Tibial artery (tissue), 4 donors: ENCODE measurements around the gene OR1N1.

Experiments
- DNase-seq, 2 donors: peaks; one replicate each; pipeline ENCODE4 v3.0.0-alpha.2; 2019
- H3K27ac ChIP-seq, 2 donors: fragments of 200-600 bp; sonication (generic) in 1 of 2; 1 replicate in 1 of 2; 2 replicates in 1 of 2; pipeline ENCODE4 v1.5.1; 2018 to 2019; ENCODE audit warnings: mild to moderate bottlenecking in 1 of 2
- H3K27me3 ChIP-seq, 2 donors: fragments of 200-600 bp; sonication (generic) in 1 of 2; one replicate each; pipeline versions ENCODE4 v1.5.1 to v1.6.0; 2016 to 2019
- H3K36me3 ChIP-seq, 3 donors: fragments of 200-600 bp; sonication (generic) in 2 of 3; one replicate each; pipeline ENCODE4 v1.5.1; 2016 to 2019; ENCODE audit warnings: mild to moderate bottlenecking in 2 of 3
- H3K4me1 ChIP-seq, 4 donors: fragments of 200-600 bp; sonication (generic) in 2 of 4; 1 replicate in 3 of 4; 2 replicates in 1 of 4; pipeline ENCODE4 v1.5.1; 2016 to 2019
- H3K4me3 ChIP-seq, 2 donors: fragments of 200-600 bp; sonication (generic) in 1 of 2; 1 replicate in 1 of 2; 2 replicates in 1 of 2; pipeline ENCODE4 v1.5.1; 2018 to 2019; ENCODE audit warnings: mild to moderate bottlenecking in 2 of 2
- H3K9me3 ChIP-seq, 3 donors: fragments of 200-600 bp; sonication (generic) in 1 of 3; one replicate each; pipeline ENCODE4 v1.5.1; 2016 to 2019
- intact Hi-C: fragments of 100-400 bp; cut with DNase I; formaldehyde crosslinking; loops from one replicate; pipeline ENCODE4 v1.15.0; 2023; ENCODE audit warnings: low total_unique reads
- TF ChIP-seq, protein P1 (sequence below), 2 experiments: fragments of 200-600 bp in 1 of 2; fragments of 450-650 bp in 1 of 2; IDR thresholded peaks; one replicate each; pipeline ENCODE4 v1.5.1; 2017 to 2019; ENCODE audit warnings: antibody characterized with exemption in 2 of 2, mild to moderate bottlenecking in 1 of 2, moderate library complexity in 1 of 2

Gene OR1N1, protein sequence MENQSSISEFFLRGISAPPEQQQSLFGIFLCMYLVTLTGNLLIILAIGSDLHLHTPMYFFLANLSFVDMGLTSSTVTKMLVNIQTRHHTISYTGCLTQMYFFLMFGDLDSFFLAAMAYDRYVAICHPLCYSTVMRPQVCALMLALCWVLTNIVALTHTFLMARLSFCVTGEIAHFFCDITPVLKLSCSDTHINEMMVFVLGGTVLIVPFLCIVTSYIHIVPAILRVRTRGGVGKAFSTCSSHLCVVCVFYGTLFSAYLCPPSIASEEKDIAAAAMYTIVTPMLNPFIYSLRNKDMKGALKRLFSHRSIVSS

DNA sequence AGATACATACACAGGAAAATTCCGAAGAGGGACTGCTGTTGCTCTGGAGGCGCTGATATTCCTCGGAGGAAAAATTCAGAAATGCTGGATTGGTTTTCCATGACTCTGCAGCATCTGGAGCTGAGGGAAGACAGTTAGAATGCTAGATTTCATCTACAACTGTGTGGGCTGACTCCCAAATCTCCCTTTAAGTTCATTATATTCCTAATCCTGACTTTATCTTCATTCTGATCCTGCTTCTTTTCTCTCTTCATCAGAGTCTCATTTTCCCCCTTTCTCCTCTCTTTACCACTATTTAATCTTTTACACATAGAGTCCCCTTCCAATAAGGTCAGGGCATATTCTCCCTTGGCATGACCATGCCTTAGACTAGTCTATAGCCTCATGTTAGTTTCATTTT, at the start of gene OR1N1:
Gene OR1N1 (minus strand): TSS at position 101 of the 400 bp plus-strand sequence. CDS start 0 bp downstream, at position 101.
- no peak for DNase-seq
- Histone ChIP-seq H3K27ac (no peak within 1 kb of the TSS), H3K36me3 (no peaks in the 10 kb centered on the region), H3K4me1 (no peaks in the 10 kb centered on the region), H3K4me3 (no peak within 1 kb of the TSS), H3K27me3 (no peaks in the 10 kb centered on the region), H3K9me3 (no peaks in the 10 kb centered on the region)
- intact Hi-C loops = no loop called here
- TF ChIP-seq, protein P1, sequence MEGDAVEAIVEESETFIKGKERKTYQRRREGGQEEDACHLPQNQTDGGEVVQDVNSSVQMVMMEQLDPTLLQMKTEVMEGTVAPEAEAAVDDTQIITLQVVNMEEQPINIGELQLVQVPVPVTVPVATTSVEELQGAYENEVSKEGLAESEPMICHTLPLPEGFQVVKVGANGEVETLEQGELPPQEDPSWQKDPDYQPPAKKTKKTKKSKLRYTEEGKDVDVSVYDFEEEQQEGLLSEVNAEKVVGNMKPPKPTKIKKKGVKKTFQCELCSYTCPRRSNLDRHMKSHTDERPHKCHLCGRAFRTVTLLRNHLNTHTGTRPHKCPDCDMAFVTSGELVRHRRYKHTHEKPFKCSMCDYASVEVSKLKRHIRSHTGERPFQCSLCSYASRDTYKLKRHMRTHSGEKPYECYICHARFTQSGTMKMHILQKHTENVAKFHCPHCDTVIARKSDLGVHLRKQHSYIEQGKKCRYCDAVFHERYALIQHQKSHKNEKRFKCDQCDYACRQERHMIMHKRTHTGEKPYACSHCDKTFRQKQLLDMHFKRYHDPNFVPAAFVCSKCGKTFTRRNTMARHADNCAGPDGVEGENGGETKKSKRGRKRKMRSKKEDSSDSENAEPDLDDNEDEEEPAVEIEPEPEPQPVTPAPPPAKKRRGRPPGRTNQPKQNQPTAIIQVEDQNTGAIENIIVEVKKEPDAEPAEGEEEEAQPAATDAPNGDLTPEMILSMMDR (IDR thresholded peaks at IDR 0.05) = no peak

DNA sequence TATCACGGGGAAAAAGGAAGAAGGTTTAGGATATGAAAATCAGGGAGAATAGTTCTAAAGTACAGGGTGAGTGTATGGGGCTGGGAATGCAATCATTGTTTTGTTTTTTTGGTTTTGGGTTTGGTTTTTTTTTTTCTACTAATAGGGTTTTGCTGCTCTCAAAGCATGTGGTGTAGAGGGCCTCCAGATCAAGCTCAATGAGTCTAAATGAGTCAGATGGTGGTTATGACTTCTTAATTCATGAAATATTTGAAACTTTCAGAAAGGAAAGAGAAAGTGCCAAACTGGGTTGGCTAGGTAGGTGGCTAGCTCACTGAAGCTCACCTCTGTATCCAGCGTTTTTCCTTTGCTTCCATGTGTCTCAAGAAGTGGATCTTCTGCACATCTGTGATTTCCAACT, 45.4 kb upstream of the OR1N1 start:
- H3K9me3 ChIP-seq = no peaks in the 10 kb centered on the region
- DNase-seq = no peak
- H3K4me1 ChIP-seq = no peaks in the 10 kb centered on the region
- H3K27ac ChIP-seq = no peak overlapping the region
- TF ChIP-seq, protein P1 (IDR thresholded peaks at IDR 0.05) = no peak
- no peaks in the 10 kb centered on the region for H3K27me3 ChIP-seq
- intact Hi-C loops = no loop called here
- peaks cover 0 to 7% (median 3%) of the 10 kb centered on the region in 3 donors for H3K36me3 ChIP-seq
- H3K4me3 ChIP-seq = no peak overlapping the region

DNA sequence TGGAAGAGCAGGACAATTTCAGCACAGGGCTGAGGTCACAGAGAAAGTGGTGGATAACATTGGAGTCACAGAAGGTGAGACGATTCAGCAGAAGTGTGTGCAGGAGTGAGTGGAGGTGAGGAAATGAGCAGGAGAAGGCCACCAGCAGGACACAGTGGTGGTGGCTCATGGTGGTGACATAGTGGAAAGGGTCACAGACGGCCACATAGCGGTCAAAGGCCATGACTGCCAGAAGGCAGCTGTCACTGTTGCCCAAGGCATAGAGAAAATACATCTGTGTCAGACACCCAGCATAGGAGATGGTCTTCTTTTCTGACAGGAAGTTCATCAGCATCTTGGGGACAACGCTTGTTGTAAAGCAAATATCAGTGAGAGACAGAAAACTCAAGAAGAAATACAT, 40.8 kb upstream of the OR1N1 start:
- Histone ChIP-seq H3K27ac (no peak overlapping the region), H3K27me3 (no peaks in the 10 kb centered on the region), H3K4me1 (no peaks in the 10 kb centered on the region), H3K36me3 (no peaks in the 10 kb centered on the region), H3K4me3 (no peak overlapping the region), H3K9me3 (peaks cover 0 to 8% (median 6%) of the 10 kb centered on the region in 3 donors)
- no peak for DNase-seq
- intact Hi-C loops = no loop called here
- TF ChIP-seq, protein P1 (IDR thresholded peaks at IDR 0.05) = no peak

DNA sequence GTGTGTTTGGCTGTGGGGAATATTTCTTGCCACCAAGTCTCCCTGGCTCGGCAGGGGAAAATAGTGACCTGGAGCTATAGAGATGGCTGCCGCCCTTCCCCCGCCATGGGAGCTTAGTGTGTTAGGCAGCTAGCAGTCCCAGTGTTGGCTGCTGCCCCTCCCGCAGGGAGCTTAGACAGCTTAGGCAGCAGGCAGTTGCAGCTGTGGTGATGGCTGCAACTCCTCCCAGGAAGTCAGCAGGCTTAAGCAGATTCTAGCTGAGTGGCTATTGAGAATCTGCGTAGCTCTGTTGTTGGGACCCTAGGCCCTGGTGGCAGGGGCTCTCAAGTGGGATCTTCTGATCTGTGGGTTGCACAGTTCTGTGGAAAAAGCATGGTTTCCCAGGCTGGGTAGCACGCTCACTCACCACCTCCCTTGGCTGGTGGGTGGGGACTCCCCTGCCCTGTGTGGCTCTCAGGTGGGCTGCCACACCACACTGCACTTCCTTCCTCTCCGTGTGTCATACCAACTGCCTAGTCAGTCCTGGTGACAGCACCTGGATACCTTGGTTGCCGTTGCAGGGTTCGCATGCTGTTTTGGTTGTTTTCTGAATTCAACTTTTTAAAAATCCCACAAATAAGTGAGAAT, 35.2 kb upstream of the OR1N1 start:
- Histone ChIP-seq H3K4me3 (no peak overlapping the region), H3K27me3 (no peaks in the 10 kb centered on the region), H3K4me1 (no peaks in the 10 kb centered on the region), H3K27ac (no peak overlapping the region), H3K9me3 (peaks cover 0 to 8% (median 6%) of the 10 kb centered on the region in 3 donors), H3K36me3 (no peaks in the 10 kb centered on the region)
- no peak for DNase-seq
- TF ChIP-seq, protein P1 (IDR thresholded peaks at IDR 0.05) = no peak
- intact Hi-C loops = no loop called here

DNA sequence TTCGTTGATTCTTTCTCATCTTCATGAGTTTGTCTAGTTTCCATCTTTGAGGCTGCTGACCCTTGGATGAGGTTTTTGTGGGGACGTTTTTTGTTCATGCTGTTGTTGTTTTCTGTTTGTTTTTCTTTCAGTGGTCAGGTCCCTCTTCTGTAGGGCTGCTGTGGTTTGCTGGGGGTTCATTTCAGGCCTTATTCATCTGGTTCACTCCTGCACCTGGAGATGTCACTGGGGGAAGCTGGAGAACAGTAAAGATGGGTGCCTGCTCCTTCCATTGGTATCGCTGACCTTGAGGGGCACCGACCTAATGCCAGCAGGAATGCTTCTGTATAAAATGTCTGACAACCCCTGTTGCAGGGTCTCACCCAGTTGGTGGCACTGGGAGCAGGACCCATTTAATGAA, 34.4 kb upstream of the OR1N1 start:
- TF ChIP-seq, protein P1 (IDR thresholded peaks at IDR 0.05) = no peak
- Histone ChIP-seq H3K27me3 (no peaks in the 10 kb centered on the region), H3K9me3 (peaks cover 0 to 8% (median 6%) of the 10 kb centered on the region in 3 donors), H3K4me1 (no peaks in the 10 kb centered on the region), H3K27ac (no peak overlapping the region), H3K4me3 (no peak overlapping the region), H3K36me3 (no peaks in the 10 kb centered on the region)
- intact Hi-C loops = no loop called here
- DNase-seq = no peak
